Endothelial cell (in vitro differentiated cells): ENCODE data around the gene GPALPP1. TPM values are rescaled to one million over a fixed set of nuclear protein-coding genes. Genes with fewer than 3 reads are reported as not detected.

Source experiments
- total RNA-seq: library from RNA; stranded (reverse); fragmentation: NEBNext Ultra II Directional; extraction: Animal tissue kit (Norgen Biotek cat#: 25700); gene quantifications from one replicate; pipeline ENCODE4 v1.2.1, GENCODE V29; 2021; ENCODE audit not compliant: unreplicated experiment

Gene GPALPP1
- total RNA-seq, 1 donor from 2014 or later: 26.1 TPM

Other genes starting within 250 kb of the GPALPP1 start
- 7.0 TPM for gene NUFIP1, start 67 bp upstream of the GPALPP1 start, total RNA-seq
- 13.6 TPM for gene GTF2F2, start 131.0 kb downstream of the GPALPP1 start, total RNA-seq
- gene KCTD4, start 211.5 kb downstream of the GPALPP1 start, total RNA-seq: not detected